ENCODE measurements around the gene ROR1. TPM values are rescaled to one million over a fixed set of nuclear protein-coding genes. Genes with fewer than 3 reads are reported as not detected.

The ROR1 gene
- total and polyA plus RNA-seq, 3 donors from 2014 or later = 3.3 to 5.1 (median 4.6) TPM

- H3K4me3 ChIP-seq = no peak overlapping the region
- TF ChIP-seq POLR2A (IDR thresholded peaks at IDR 0.05) (no peak), CTCF (IDR thresholded peaks at IDR 0.05) (no peak)
- no peak for DNase-seq
- no peaks in the 10 kb centered on the region for H3K9me3 ChIP-seq
- no peaks in the 10 kb centered on the region for H3K4me1 ChIP-seq
- no peaks in the 10 kb centered on the region for H3K36me3 ChIP-seq (ENCODE audit: low read depth, missing control alignments)
- no peaks in the 10 kb centered on the region for H3K27me3 ChIP-seq
- intact Hi-C loops (cut with DNase I; ENCODE audit: low total_unique reads) = no loop called here
- 49 to 62% methylated on average over 2 of the region's 2 CpGs for WGBS, 2 donors
- H3K27ac ChIP-seq = no peak overlapping the region
Observed at GRCh38 chr1:64001038-64001437, 227.2 kb downstream of the ROR1 start.

- no peaks in the 10 kb centered on the region for H3K4me1 ChIP-seq
- H3K4me3 ChIP-seq = no peak overlapping the region
- no peaks in the 10 kb centered on the region for H3K36me3 ChIP-seq (ENCODE audit: low read depth, missing control alignments)
- WGBS, 2 donors = 73 to 76% methylated on average over 8 of the region's 8 CpGs
- H3K27ac ChIP-seq = no peak overlapping the region
- no peak for TF ChIP-seq POLR2A (IDR thresholded peaks at IDR 0.05)
- no peak for TF ChIP-seq CTCF (IDR thresholded peaks at IDR 0.05)
- no peaks in the 10 kb centered on the region for H3K9me3 ChIP-seq
- DNase-seq = no peak
- intact Hi-C loops (cut with DNase I; ENCODE audit: low total_unique reads) = no loop called here
- no peaks in the 10 kb centered on the region for H3K27me3 ChIP-seq
Observed at GRCh38 chr1:64004451-64005025, 230.7 kb downstream of the ROR1 start.

GRCh38 chr1:64005801-64006200, 232.0 kb downstream of the ROR1 start:
- DNase-seq = no peak
- H3K27me3 ChIP-seq = no peaks in the 10 kb centered on the region
- no peaks in the 10 kb centered on the region for H3K4me1 ChIP-seq
- H3K27ac ChIP-seq = no peak overlapping the region
- H3K36me3 ChIP-seq (ENCODE audit: low read depth, missing control alignments) = no peaks in the 10 kb centered on the region
- TF ChIP-seq CTCF (IDR thresholded peaks at IDR 0.05) = no peak
- no peak for TF ChIP-seq POLR2A (IDR thresholded peaks at IDR 0.05)
- intact Hi-C loops (cut with DNase I; ENCODE audit: low total_unique reads) = no loop called here
- 27 to 47% methylated on average over 3 of the region's 3 CpGs for WGBS, 2 donors
- H3K9me3 ChIP-seq = no peaks in the 10 kb centered on the region
- no peak overlapping the region for H3K4me3 ChIP-seq

GRCh38 chr1:64006276-64007051, 232.6 kb downstream of the ROR1 start:
- H3K9me3 ChIP-seq = no peaks in the 10 kb centered on the region
- H3K36me3 ChIP-seq (ENCODE audit: low read depth, missing control alignments) = no peaks in the 10 kb centered on the region
- DNase-seq = no peak
- WGBS, 2 donors = 57 to 61% methylated on average over 8 of the region's 8 CpGs
- no peaks in the 10 kb centered on the region for H3K4me1 ChIP-seq
- intact Hi-C loops (cut with DNase I; ENCODE audit: low total_unique reads) = no loop called here
- no peak overlapping the region for H3K4me3 ChIP-seq
- no peak overlapping the region for H3K27ac ChIP-seq
- TF ChIP-seq POLR2A (IDR thresholded peaks at IDR 0.05) (no peak), CTCF (IDR thresholded peaks at IDR 0.05) (no peak)
- H3K27me3 ChIP-seq = no peaks in the 10 kb centered on the region

All from testis (tissue), 3 donors.